Ishikawa (cell line): ENCODE measurements around the gene PTPRJ.

Source experiments
- CEBPB ChIP-seq: IDR thresholded peaks from 2 replicates; pipeline ENCODE4 v1.6.1; 2012
- CREB1 ChIP-seq: IDR thresholded peaks from 2 replicates; pipeline ENCODE4 v1.6.1; 2012; ENCODE audit warnings: low read depth
- EGR1 ChIP-seq: IDR thresholded peaks from 2 replicates; pipeline ENCODE4 v1.6.1; 2012
- EP300 ChIP-seq: IDR thresholded peaks from 2 replicates; pipeline ENCODE4 v1.6.1; 2012; ENCODE audit warnings: borderline replicate concordance
- FOXM1 ChIP-seq: IDR thresholded peaks from 2 replicates; pipeline ENCODE4 v1.6.1; 2012; ENCODE audit warnings: low read depth, borderline replicate concordance
- MAX ChIP-seq: IDR thresholded peaks from 2 replicates; pipeline ENCODE4 v1.6.1; 2012
- NFIC ChIP-seq: IDR thresholded peaks from 2 replicates; pipeline ENCODE4 v1.6.1; 2012
- RAD21 ChIP-seq: IDR thresholded peaks from 2 replicates; pipeline ENCODE4 v1.6.1; 2012; ENCODE audit warnings: low read depth
- REST ChIP-seq: IDR thresholded peaks from 2 replicates; pipeline ENCODE4 v1.6.1; 2012; ENCODE audit warnings: low read depth, mild to moderate bottlenecking
- TAF1 ChIP-seq: IDR thresholded peaks from 2 replicates; pipeline ENCODE4 v1.6.1; 2012; ENCODE audit warnings: low read depth, mild to moderate bottlenecking
- TCF12 ChIP-seq: IDR thresholded peaks from 2 replicates; pipeline ENCODE4 v1.6.1; 2012; ENCODE audit warnings: low read depth
- TEAD4 ChIP-seq: IDR thresholded peaks from 2 replicates; pipeline ENCODE4 v1.6.1; 2012
- USF1 ChIP-seq: IDR thresholded peaks from 2 replicates; pipeline ENCODE4 v1.6.1; 2012
- YY1 ChIP-seq: IDR thresholded peaks from 2 replicates; pipeline ENCODE4 v1.6.1; 2012; ENCODE audit warnings: low read depth
- ZBTB7A ChIP-seq: IDR thresholded peaks from 2 replicates; pipeline ENCODE4 v1.6.1; 2012; ENCODE audit warnings: low read depth

PTPRJ gene

DNA sequence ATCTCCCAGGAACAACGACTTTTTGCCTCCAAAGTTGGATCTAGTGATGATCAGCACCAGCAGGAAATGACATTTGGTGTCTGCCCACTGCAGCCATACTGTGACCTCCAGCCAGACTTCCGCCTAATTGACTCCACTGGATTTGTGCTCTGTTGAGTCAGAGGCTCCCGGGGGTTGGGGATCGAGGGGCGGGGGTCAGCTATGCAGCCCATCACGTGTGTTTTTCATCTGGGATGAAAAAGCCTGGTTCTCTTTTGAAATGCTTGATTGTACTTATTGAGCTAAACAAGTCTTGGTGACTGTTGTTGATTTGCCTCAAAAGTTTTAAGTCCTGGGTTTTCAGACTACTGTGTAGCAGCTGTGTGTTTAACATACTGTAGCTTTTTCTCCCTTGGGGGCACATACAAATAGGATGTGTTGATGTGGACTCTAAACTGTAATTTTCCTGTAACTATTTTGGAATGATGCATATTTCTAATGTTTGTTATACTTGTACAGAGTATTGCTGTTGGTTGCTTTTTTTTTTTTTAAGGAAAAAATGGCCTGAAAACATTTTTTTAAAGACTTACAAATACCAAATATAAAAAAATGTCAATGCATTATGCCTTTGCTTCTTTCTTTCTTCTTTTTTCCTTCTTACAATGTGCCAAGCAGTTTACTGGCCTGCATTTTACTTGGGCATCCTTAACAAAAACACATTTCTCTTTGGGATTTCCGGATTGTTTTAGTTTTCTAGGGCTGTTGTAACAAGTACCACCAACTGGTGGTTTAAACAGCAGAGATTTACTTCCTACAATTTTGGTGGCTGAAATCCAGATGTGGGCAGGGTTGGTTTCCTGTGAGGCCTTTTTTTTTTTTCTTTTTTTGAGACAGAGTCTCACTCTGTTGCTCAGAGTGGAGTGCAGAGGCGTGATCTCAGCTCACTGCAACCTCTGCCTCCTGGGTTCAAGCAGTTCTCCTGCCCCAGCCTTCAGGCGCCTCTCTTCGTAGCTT, 190.2 kb downstream of the PTPRJ start:
- TF ChIP-seq USF1: no peak
- no peak for TF ChIP-seq NFIC
- no peak for TF ChIP-seq MAX
- no peak for TF ChIP-seq EP300
- no peak for TF ChIP-seq CREB1
- no peak for TF ChIP-seq TAF1

GRCh38 chr11:48172818-48173609, 192.7 kb downstream of the PTPRJ start:
- no peak for TF ChIP-seq YY1
- TF ChIP-seq RAD21: peak; percentile 77

DNA sequence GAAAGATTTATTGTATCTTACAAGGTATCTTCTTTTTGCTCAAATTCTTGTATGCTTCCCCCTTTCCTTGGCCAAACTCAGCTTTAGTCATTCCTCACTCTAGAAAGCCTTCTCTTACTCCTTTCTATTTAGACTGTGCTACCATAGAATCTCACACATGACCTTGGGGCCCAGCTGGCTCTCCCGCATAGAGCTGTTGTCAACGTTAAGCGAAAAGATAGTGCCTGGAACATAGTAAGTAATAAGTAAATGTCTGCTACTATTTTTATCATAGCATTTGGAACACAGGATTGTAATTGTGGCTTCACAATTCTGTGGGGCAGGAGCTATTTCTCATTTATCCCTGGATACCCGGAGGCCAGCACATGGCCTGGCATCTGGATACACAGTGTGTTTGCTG, 197.3 kb downstream of the PTPRJ start:
- TF ChIP-seq CEBPB (no peak), CREB1 (no peak), TEAD4 (no peak), EGR1 (no peak), USF1 (no peak), RAD21 (no peak)

- no peak for TF ChIP-seq NFIC
Measured at GRCh38 chr11:48180627-48181026, 200.3 kb downstream of the PTPRJ start.

GRCh38 chr11:48182860-48183526, 202.6 kb downstream of the PTPRJ start:
- no peak for TF ChIP-seq YY1
- TF ChIP-seq EGR1: no peak
- no peak for TF ChIP-seq MAX

DNA sequence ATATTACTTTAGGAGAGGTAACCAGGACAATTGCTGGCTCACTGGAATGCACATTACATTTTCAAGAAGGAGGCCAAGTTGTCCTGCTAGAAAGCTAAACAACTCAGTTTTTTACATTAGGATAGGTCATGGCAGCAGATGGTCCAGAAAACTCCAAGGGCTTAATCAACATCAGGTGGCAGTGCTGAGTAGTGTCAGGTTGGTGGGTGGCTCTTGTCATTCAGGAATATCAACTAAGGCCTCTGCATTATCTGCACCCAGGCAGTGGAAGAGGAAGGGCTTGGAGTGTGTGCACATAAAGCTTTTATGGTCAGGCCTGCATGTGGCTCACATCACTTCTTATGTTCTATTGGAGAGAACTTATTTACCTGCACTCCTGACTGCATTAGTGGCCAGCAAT, 204.1 kb downstream of the PTPRJ start:
- TF ChIP-seq ZBTB7A (no peak), EGR1 (no peak), MAX (no peak), NFIC (no peak), CREB1 (no peak), TAF1 (no peak)

DNA sequence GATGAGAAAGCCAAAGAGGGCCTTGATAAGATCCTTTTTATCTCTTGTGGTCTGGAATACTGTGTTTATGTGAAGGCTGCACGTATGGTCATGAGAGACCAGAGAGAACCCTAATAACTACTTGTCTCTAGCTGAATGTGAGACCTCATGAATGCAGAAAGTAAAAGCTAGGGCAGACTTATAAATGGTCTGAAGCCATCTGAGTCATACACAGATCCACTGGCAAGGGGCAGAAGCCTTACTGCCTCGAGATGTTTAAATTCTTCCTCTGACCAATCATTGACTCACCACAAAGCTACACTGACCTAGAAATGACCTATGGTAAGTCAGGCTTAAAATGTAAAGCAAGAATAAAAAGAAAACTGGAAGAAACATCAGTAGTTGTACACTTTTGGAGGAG, 213.5 kb downstream of the PTPRJ start:
- no peak for TF ChIP-seq RAD21
- no peak for TF ChIP-seq TAF1
- TF ChIP-seq FOXM1: no peak
- TF ChIP-seq NFIC: no peak
- TF ChIP-seq TCF12: no peak
- TF ChIP-seq YY1: no peak
- no peak for TF ChIP-seq TEAD4
- TF ChIP-seq MAX: no peak
- no peak for TF ChIP-seq CREB1
- no peak for TF ChIP-seq CEBPB
- no peak for TF ChIP-seq ZBTB7A
- TF ChIP-seq EP300: no peak
- no peak for TF ChIP-seq REST
- no peak for TF ChIP-seq EGR1
- no peak for TF ChIP-seq USF1
